Esophagus muscularis mucosa (tissue), 4 donors: Measurements from ENCODE around the gene BFSP1. TPM values are rescaled to one million over a fixed set of nuclear protein-coding genes. Genes with fewer than 3 reads are reported as not detected.
A peak's percentile ranks its signal among the peaks of the same experiment; 100 is the strongest.

ENCODE experiments used
- DNase-seq: peaks from one replicate; pipeline ENCODE4 v3.0.0-alpha.2; 2017; ENCODE audit errors: extremely low spot score
- H3K27ac ChIP-seq, 4 donors: fragments of 200-600 bp; sonication (generic); replicated peaks in 1 of 4; 1 replicate in 3 of 4; 2 replicates in 1 of 4; pipeline ENCODE4 v1.5.1; 2016 to 2019; ENCODE audit warnings: mild to moderate bottlenecking in 1 of 4
- H3K27me3 ChIP-seq, 4 donors: fragments of 200-600 bp; sonication (generic); one replicate each; pipeline versions ENCODE4 v1.5.1 to v1.6.0; 2016 to 2019
- H3K36me3 ChIP-seq, 4 donors: fragments of 200-600 bp; sonication (generic); one replicate each; pipeline ENCODE4 v1.5.1; 2016 to 2019
- H3K4me1 ChIP-seq, 4 donors: fragments of 200-600 bp; sonication (generic); one replicate each; pipeline ENCODE4 v1.5.1; 2016 to 2019
- H3K4me3 ChIP-seq, 4 donors: fragments of 200-600 bp; sonication (generic); 1 replicate in 2 of 4; 2 replicates in 2 of 4; pipeline ENCODE4 v1.5.1; 2016 to 2019; ENCODE audit warnings: mild to moderate bottlenecking in 4 of 4, moderate library complexity in 1 of 4
- H3K9me3 ChIP-seq, 4 donors: fragments of 200-600 bp; sonication (generic); 1 replicate in 3 of 4; 2 replicates in 1 of 4; pipeline ENCODE4 v1.5.1; 2016 to 2019
- EP300 ChIP-seq: sonication (generic); formaldehyde crosslinking; IDR thresholded peaks from one replicate; pipeline ENCODE4 v1.6.1; 2017; ENCODE audit warnings: antibody characterized with exemption
- POLR2A ChIP-seq: fragments of 450-650 bp; IDR thresholded peaks from one replicate; pipeline ENCODE4 v1.6.1; 2017; ENCODE audit warnings: antibody characterized with exemption, moderate library complexity, mild to moderate bottlenecking, low read depth
- POLR2AphosphoS5 ChIP-seq, 2 donors: sonication (generic); formaldehyde crosslinking; IDR thresholded peaks; one replicate each; pipeline ENCODE4 v1.6.1; 2017; ENCODE audit warnings: antibody characterized with exemption in 2 of 2
- WGBS: methylation state at CpG from one replicate; pipeline ENCODE4 v1.1.5; 2018; 5-methylcytosine and 5-hydroxymethylcytosine counted together
- intact Hi-C: fragments of 100-400 bp; cut with DNase I; formaldehyde crosslinking; loops from one replicate; pipeline ENCODE4 v1.15.1; 2023
- total RNA-seq, 4 donors: library from RNA; depleted of rRNA; stranded (reverse); fragments of >200 nt; gene quantifications; one replicate each; pipeline versions ENCODE4 v1.1.0 to v1.2.1, GENCODE V29; 2016
- TF ChIP-seq, protein P1 (sequence below), 3 experiments: fragments of 200-600 bp in 2 of 3; fragments of 450-650 bp in 1 of 3; sonication (generic) in 2 of 3; IDR thresholded peaks; one replicate each; pipeline ENCODE4 v1.5.1; 2017 to 2019; ENCODE audit warnings: antibody characterized with exemption in 3 of 3, mild to moderate bottlenecking in 2 of 3, moderate library complexity in 1 of 3

Gene BFSP1
- total RNA-seq, 4 donors from 2014 or later: 2.7 to 7.3 (median 6.4) TPM

DNA sequence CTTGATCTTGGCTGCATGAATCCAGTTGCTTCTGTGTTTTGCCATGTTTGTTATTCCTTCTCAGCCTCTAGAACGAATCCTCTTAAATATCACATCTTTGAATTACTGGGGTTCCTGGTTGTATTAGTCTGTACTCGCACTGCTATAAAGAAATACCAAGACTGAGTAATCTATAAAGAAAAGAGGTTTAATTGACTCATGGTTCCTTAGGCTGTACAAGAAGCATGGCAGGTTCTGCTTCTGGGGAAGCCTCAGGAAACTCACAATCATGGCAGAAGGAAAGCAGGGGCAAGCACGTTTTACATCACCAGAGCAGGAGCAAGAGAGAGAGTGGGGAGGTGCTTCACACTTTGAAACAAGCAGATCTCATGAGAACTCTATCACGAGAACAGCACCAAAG is 18.0 kb upstream of the BFSP1 start:
- Histone ChIP-seq H3K27ac (peak overlapping the region in 3 of 4 donors; percentile 10 to 67 (median 66)), H3K36me3 (no peaks in the 10 kb centered on the region), H3K27me3 (no peaks in the 10 kb centered on the region), H3K4me3 (no peak overlapping the region), H3K9me3 (peaks cover 0 to 7% (median 0%) of the 10 kb centered on the region in 4 donors), H3K4me1 (peaks cover 0 to 39% (median 34%) of the 10 kb centered on the region in 4 donors)
- DNase-seq: no peak
- intact Hi-C loops: no loop called here
- no peak for TF ChIP-seq POLR2A
- TF ChIP-seq POLR2AphosphoS5 (IDR thresholded peaks at IDR 0.05): no peak
- TF ChIP-seq EP300: no peak
- TF ChIP-seq, protein P1, sequence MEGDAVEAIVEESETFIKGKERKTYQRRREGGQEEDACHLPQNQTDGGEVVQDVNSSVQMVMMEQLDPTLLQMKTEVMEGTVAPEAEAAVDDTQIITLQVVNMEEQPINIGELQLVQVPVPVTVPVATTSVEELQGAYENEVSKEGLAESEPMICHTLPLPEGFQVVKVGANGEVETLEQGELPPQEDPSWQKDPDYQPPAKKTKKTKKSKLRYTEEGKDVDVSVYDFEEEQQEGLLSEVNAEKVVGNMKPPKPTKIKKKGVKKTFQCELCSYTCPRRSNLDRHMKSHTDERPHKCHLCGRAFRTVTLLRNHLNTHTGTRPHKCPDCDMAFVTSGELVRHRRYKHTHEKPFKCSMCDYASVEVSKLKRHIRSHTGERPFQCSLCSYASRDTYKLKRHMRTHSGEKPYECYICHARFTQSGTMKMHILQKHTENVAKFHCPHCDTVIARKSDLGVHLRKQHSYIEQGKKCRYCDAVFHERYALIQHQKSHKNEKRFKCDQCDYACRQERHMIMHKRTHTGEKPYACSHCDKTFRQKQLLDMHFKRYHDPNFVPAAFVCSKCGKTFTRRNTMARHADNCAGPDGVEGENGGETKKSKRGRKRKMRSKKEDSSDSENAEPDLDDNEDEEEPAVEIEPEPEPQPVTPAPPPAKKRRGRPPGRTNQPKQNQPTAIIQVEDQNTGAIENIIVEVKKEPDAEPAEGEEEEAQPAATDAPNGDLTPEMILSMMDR (IDR thresholded peaks at IDR 0.05): no peak
- WGBS: 77% methylated on average over 4 of the region's 4 CpGs

DNA sequence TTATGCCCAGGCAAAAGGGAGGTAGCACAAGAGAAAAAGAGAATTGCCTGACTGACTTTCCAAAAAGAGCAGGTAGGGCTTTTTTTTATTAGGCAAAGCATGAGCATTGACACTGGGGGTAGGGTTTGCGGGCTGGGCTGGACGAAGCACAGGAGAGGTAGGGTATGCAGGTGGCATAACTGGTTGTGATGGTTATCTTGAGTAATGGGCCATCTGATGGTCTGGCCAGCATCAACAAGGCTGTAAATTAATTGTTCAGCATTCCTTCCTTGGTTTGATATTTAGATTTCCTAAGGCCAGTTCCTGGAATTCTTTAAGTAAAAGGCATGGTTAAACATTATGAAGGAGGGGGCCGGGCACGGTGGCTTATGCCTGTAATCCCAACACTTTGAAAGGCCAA is 13.9 kb upstream of the BFSP1 start:
- no peaks in the 10 kb centered on the region for H3K9me3 ChIP-seq

DNA sequence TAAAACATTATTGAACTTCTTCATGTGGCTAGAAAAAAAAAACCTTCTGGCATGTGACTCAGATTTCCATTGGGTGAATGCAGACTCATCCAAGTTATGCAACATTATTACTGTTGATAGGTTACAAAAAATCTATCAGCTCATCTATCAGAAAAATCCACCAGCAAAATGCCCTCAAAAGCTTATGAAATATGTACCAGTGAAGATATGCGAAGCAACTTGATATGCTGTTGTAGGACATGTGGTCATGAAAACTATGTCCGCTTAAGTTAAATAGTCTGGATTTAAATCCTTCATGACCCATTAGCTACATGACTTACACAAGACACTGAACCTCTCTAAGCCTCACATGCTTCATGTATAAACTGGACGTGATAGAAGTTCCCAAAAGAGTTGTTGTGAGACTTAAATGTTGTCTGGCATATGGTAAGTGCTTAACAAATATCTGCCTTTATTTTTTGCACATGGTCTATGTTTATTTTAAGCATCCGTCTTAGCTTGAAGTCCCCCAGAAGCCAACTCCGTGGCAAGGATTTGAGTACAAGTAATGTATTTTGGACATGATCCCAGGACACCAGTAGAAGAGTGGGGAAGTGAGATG is 12.5 kb upstream of the BFSP1 start:
- TF ChIP-seq EP300 (no peak), POLR2AphosphoS5 (IDR thresholded peaks at IDR 0.05) (no peak), POLR2A (no peak)
- TF ChIP-seq, protein P1 (IDR thresholded peaks at IDR 0.05): no peak
- intact Hi-C loops: no loop called here
- WGBS: 38% methylated on average over 5 of the region's 5 CpGs
- H3K4me3 ChIP-seq: peak overlapping the region in 1 of 4 donors; percentile 24
- no peaks in the 10 kb centered on the region for H3K36me3 ChIP-seq
- no peaks in the 10 kb centered on the region for H3K9me3 ChIP-seq
- no peaks in the 10 kb centered on the region for H3K27me3 ChIP-seq
- DNase-seq: no peak
- H3K4me1 ChIP-seq: peaks cover 9 to 79% (median 71%) of the 10 kb centered on the region in 4 donors
- peak overlapping the region; percentile 79 to 83 (median 82) for H3K27ac ChIP-seq

More for the DNA sequence above, 13.9 kb upstream of the BFSP1 start:
- H3K27me3 ChIP-seq: no peaks in the 10 kb centered on the region
- H3K27ac ChIP-seq: peak overlapping the region; percentile 52 to 83 (median 80)
- no peak for DNase-seq
- H3K4me1 ChIP-seq: peaks cover 9 to 66% (median 60%) of the 10 kb centered on the region in 4 donors
- intact Hi-C loops: no loop called here
- TF ChIP-seq, protein P1 (IDR thresholded peaks at IDR 0.05): no peak
- TF ChIP-seq POLR2A (no peak), EP300 (no peak), POLR2AphosphoS5 (IDR thresholded peaks at IDR 0.05) (no peak)
- no peaks in the 10 kb centered on the region for H3K36me3 ChIP-seq
- no peak overlapping the region for H3K4me3 ChIP-seq
- WGBS: 57% methylated on average over 4 of the region's 4 CpGs

DNA sequence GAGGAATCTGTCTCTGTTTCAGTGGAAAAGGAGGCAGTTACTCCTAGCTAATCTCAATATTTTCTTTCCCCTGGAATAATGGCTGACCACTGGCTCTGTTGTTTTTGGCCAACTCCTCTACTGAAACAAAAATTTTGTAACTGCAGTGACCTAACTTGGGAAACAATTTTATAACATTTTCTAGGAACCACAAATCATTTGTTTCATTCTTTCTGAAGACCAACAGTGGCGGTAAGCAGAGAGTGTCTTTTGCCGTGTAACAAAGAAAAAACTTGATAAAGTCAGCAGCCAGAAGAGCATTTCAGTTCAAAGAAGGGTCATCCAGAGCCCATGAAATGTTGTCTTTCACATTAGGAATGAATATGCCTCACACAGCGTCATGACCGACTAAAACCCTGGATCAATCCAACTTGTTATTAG is 11.8 kb upstream of the BFSP1 start:
- Histone ChIP-seq H3K4me3 (peak overlapping the region in 1 of 4 donors; percentile 24), H3K4me1 (peaks cover 9 to 85% (median 77%) of the 10 kb centered on the region in 4 donors), H3K27ac (peak overlapping the region; percentile 79 to 83 (median 82)), H3K9me3 (no peaks in the 10 kb centered on the region), H3K27me3 (no peaks in the 10 kb centered on the region), H3K36me3 (no peaks in the 10 kb centered on the region)
- TF ChIP-seq, protein P1 (IDR thresholded peaks at IDR 0.05): no peak
- TF ChIP-seq POLR2AphosphoS5 (IDR thresholded peaks at IDR 0.05) (peak in 1 of 2 donors; percentile 26), EP300 (no peak), POLR2A (no peak)
- no peak for DNase-seq
- WGBS: 32% methylated on average over 4 of the region's 4 CpGs
- intact Hi-C loops: no loop called here
